ENCODE measurements around the gene PGRMC2.

Gene PGRMC2

DNA sequence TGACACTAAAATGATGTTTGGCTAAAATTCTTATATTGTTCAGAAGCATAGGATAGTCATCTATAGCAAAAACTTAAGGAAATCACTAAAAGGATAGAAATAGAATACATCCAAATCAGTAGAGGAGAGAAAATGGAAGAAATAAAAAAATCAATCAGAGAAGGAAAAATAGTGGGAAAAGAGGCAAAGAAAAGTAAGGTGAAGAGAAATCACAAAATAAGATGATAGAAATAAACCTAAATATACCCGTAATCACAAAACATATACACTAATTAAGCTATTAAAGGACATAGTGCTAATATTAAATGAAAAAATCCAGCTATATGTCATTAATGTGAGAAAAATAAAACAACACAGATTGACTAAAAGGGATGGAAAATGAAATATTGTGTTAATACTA is 6.3 kb downstream of the PGRMC2 start:
- Histone ChIP-seq H3K27me3 (ENCODE audit: low read depth, low read length) (no peaks in the 10 kb centered on the region), H3K9ac (ENCODE audit: low read length) (no peak overlapping the region), H3K36me3 (replicated peaks; ENCODE audit: low read depth, low read length) (peaks cover 40% of the 10 kb centered on the region), H4K20me1 (ENCODE audit: insufficient read depth, low read length) (peaks cover 27% of the 10 kb centered on the region), H3K9me3 (ENCODE audit: insufficient read depth, low read length) (no peaks in the 10 kb centered on the region), H3K79me2 (ENCODE audit: low read length) (peaks cover 94% of the 10 kb centered on the region), H2AFZ (ENCODE audit: low read depth, low read length) (no peak overlapping the region), H3K4me1 (ENCODE audit: low read length) (peaks cover 12% of the 10 kb centered on the region), H3K4me3 (ENCODE audit: low read length) (no peak overlapping the region), H3K27ac (ENCODE audit: low read length) (no peak overlapping the region), H3K4me2 (ENCODE audit: low read length) (no peak overlapping the region)
- no peak for TF ChIP-seq EZH2phosphoT487 (IDR thresholded peaks at IDR 0.05; ENCODE audit: low read depth)
- TF ChIP-seq, protein P1, sequence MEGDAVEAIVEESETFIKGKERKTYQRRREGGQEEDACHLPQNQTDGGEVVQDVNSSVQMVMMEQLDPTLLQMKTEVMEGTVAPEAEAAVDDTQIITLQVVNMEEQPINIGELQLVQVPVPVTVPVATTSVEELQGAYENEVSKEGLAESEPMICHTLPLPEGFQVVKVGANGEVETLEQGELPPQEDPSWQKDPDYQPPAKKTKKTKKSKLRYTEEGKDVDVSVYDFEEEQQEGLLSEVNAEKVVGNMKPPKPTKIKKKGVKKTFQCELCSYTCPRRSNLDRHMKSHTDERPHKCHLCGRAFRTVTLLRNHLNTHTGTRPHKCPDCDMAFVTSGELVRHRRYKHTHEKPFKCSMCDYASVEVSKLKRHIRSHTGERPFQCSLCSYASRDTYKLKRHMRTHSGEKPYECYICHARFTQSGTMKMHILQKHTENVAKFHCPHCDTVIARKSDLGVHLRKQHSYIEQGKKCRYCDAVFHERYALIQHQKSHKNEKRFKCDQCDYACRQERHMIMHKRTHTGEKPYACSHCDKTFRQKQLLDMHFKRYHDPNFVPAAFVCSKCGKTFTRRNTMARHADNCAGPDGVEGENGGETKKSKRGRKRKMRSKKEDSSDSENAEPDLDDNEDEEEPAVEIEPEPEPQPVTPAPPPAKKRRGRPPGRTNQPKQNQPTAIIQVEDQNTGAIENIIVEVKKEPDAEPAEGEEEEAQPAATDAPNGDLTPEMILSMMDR (IDR thresholded peaks at IDR 0.05; ENCODE audit: low read depth, low read length): no peak

DNA sequence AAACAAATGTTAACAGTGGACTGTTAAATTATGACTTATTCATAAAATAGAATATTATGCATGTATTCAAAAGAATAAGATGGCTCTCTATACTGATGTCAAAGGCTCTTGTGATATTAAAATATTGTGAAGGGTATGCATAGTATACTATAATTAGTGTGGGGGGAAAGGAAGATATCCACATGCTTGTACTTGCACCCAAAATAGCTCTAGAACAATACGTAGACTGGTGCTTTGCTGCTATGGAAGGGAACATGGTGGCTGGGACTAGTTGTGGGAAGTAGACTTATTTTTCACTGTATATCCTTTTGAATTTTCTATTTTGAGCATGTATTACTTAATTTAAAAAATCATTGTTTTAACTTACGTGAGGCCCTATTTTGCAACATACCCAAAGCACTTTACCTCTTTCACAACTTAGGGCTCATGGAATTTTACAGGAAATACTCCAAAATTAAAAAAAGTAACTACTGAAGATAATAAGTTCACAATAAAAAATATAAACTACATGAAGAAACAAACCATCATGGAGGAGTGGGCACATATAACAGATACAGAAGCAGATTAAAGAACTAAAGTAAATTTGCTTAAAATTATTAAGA is 7.9 kb downstream of the PGRMC2 start:
- Histone ChIP-seq H2AFZ (ENCODE audit: low read depth, low read length) (no peak overlapping the region), H3K27me3 (ENCODE audit: low read depth, low read length) (no peaks in the 10 kb centered on the region), H3K79me2 (ENCODE audit: low read length) (peaks cover 94% of the 10 kb centered on the region), H3K27ac (ENCODE audit: low read length) (no peak overlapping the region), H3K4me1 (ENCODE audit: low read length) (no peaks in the 10 kb centered on the region), H3K36me3 (replicated peaks; ENCODE audit: low read depth, low read length) (peaks cover 37% of the 10 kb centered on the region), H3K4me3 (ENCODE audit: low read length) (no peak overlapping the region), H3K9me3 (ENCODE audit: insufficient read depth, low read length) (no peaks in the 10 kb centered on the region), H4K20me1 (ENCODE audit: insufficient read depth, low read length) (peaks cover 11% of the 10 kb centered on the region), H3K9ac (ENCODE audit: low read length) (no peak overlapping the region), H3K4me2 (ENCODE audit: low read length) (no peak overlapping the region)
- TF ChIP-seq EZH2phosphoT487 (IDR thresholded peaks at IDR 0.05; ENCODE audit: low read depth): no peak
- TF ChIP-seq, protein P1 (IDR thresholded peaks at IDR 0.05; ENCODE audit: low read depth, low read length): no peak

DNA sequence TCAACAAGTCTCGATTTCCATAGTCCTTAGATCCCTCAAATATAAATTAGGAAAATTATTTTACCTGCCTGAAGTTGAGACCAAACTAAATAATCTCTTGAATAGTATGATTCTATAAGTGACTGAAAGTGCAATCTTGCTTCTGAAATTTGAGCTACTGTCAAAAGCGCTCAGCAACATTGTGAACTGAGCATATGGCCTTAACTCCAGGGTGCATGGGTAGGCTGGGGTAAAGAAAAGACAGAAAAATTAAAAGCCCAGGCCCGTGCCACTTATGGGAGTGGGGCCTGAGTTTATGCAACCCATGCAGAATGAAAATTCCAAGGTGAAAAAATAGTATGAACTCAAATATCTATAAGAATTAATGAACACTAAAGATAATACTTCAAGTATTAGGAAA is 9.8 kb downstream of the PGRMC2 start:
- Histone ChIP-seq H3K9me3 (ENCODE audit: insufficient read depth, low read length) (no peaks in the 10 kb centered on the region), H3K4me3 (ENCODE audit: low read length) (no peak overlapping the region), H3K36me3 (replicated peaks; ENCODE audit: low read depth, low read length) (peaks cover 32% of the 10 kb centered on the region), H3K4me2 (ENCODE audit: low read length) (no peak overlapping the region), H3K4me1 (ENCODE audit: low read length) (no peaks in the 10 kb centered on the region), H4K20me1 (ENCODE audit: insufficient read depth, low read length) (peaks cover 6% of the 10 kb centered on the region), H3K9ac (ENCODE audit: low read length) (no peak overlapping the region), H3K79me2 (ENCODE audit: low read length) (peaks cover 94% of the 10 kb centered on the region), H3K27me3 (ENCODE audit: low read depth, low read length) (no peaks in the 10 kb centered on the region), H3K27ac (ENCODE audit: low read length) (no peak overlapping the region), H2AFZ (ENCODE audit: low read depth, low read length) (no peak overlapping the region)
- TF ChIP-seq, protein P1 (IDR thresholded peaks at IDR 0.05; ENCODE audit: low read depth, low read length): no peak
- no peak for TF ChIP-seq EZH2phosphoT487 (IDR thresholded peaks at IDR 0.05; ENCODE audit: low read depth)

DNA sequence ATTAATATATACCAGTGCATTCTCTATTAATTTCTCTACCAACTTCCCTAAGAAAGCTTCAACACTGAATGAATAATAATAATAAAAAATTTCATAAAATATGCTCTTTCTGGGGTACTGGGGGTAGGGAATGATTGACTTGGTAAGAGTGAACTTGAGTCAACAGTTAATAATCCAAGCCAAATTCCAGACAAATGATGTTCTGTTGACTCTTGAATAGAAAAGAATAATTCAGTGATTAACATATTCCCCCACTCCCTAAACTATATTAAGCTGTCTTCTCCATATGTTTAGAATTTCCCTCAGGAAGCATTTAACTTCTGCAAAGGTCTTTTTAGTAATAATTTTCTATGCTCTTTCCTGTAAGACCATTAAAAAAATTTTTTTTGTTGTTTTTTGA is 12.3 kb downstream of the PGRMC2 start:
- Histone ChIP-seq H3K4me1 (ENCODE audit: low read length) (no peaks in the 10 kb centered on the region), H3K27ac (ENCODE audit: low read length) (no peak overlapping the region), H3K9ac (ENCODE audit: low read length) (no peak overlapping the region), H4K20me1 (ENCODE audit: insufficient read depth, low read length) (no peaks in the 10 kb centered on the region; the same call in none of the 2 replicates), H3K4me2 (ENCODE audit: low read length) (no peak overlapping the region), H3K36me3 (replicated peaks; ENCODE audit: low read depth, low read length) (peaks cover 35% of the 10 kb centered on the region), H3K79me2 (ENCODE audit: low read length) (peaks cover 71% of the 10 kb centered on the region), H2AFZ (ENCODE audit: low read depth, low read length) (no peak overlapping the region), H3K9me3 (ENCODE audit: insufficient read depth, low read length) (no peaks in the 10 kb centered on the region), H3K4me3 (ENCODE audit: low read length) (no peak overlapping the region), H3K27me3 (ENCODE audit: low read depth, low read length) (no peaks in the 10 kb centered on the region)
- TF ChIP-seq, protein P1 (IDR thresholded peaks at IDR 0.05; ENCODE audit: low read depth, low read length): no peak
- no peak for TF ChIP-seq EZH2phosphoT487 (IDR thresholded peaks at IDR 0.05; ENCODE audit: low read depth)

Data from OCI-LY3 (cell line).